MV-4-11 (cell line): Measurements from ENCODE around the gene HDAC4.
"Not testable (repeated sequence)": the region's sequence is repeated elsewhere in the genome, so short reads cannot be mapped to it uniquely, and the experiment has no call there.

Experiments used
- DNase-seq: peaks from one replicate; lab custom pipeline; 2025; lab: John Stamatoyannopoulos, UW

Gene HDAC4

GRCh38 chr2:239042551-239043320 is 358.1 kb downstream of the HDAC4 start:
- no peak for DNase-seq

DNA sequence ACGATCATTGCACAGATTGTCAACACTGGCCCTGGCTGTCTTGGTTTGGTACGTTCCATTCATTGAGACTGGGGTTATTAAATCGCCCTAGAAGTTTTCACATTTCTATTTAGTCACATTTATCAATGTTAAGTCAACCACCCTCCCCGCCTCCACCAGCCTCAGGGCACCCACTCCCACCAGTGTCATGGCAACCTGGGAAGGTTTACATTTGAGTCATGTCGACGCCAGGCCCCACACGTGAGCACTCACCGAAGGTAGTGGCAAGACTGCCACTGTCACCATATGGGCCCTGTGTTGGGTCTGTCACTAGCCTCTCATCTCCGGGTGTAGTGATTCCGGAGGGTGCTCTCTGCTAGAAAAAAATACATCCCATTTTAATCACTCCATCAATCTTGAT is 358.8 kb downstream of the HDAC4 start:
- DNase-seq, result no peak

DNA sequence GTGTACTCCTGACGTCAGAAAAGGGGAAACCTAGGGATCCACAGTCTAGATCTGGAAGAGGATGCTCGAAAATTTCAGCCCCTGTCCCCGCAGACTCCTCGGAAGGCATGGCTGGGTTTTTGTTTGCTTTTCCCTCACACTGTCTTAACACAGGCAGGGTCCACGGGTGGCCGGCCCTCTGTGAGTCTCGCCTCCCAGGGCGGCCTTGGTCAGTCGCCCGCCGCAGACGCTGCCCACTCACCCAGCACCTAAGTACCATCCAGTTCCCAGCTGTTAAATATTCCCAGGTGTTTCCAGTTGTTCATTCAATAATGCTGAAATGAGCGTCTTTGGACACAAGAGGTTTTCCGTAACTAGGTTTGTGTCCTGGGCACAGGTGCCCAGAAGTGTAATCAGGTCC is 359.8 kb downstream of the HDAC4 start:
- DNase-seq, result no peak

GRCh38 chr2:239040152-239040761 is 360.6 kb downstream of the HDAC4 start:
- DNase-seq, result no peak

DNA sequence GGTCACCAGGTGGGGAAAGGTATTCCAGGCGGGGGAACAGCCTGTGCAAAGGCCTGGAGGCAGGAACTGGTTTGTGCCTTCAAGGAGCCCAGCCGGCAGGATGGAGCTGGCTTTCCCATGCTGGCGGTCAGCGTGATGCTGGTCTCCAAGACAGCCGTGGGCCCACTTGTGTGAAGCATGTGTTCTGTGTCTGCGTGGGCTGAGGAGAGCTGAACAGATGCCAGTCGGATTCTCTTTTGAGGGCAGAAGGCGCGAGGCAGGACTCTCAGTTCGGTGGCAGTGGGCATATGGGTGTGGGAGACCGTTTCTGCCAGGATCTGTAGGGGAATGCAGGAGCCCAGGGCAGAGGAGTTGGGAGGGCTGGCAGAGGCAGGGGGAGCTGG is 361.4 kb downstream of the HDAC4 start:
- no peak for DNase-seq

DNA sequence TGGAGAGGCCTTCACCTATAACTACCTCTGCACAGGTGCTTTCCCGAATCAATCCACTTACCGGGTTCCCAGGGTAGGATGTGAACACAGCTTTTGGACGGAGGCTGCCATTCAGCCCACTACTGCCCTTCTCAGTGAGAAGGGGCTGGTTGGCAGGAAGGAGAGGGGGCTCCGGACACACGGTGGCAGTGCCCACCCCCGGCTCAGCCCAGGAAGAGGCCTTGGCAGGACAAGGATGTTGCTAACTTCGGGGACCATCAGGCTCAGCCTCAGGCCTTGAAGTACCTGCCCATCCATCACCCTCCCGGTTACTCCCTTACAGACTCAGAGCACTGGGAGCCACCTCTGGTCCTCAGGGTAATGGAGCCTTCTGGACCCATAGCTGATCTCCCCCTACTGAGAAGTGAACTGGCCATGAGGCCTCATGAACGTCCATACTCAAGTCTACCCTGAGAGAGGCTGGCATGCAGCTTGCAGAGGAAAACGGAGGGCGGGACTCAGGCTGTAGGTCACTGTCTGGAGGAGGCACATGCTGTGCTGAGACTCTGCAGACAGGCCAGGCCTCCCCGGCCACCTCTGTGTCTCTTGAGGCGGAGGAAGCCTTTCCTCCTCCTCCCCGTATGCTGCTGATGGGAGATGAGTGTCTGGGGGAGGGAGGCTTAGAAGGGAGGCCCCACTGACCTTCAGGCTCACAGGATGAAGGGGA is 361.9 kb downstream of the HDAC4 start:
- no peak for DNase-seq

DNA sequence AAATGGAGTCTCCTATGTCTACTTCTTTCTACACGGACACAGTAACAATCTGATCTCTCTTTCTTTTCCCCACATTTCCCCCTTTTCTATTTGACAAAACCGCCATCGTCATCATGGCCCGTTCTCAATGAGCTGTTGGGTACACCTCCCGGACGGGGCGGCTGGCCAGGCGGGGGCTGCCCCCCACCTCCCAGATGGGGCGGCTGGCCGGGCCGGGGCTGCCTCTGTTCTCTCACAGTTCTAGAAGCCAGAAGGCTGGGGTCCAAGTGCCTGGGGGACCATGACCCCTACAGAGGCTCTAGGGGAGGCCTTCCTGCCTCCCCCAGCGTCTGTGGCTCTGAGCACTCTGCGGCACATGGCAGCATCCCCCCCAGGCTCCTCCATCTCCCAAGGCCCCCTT is 362.5 kb downstream of the HDAC4 start:
- DNase-seq, result not testable (repeated sequence)

DNA sequence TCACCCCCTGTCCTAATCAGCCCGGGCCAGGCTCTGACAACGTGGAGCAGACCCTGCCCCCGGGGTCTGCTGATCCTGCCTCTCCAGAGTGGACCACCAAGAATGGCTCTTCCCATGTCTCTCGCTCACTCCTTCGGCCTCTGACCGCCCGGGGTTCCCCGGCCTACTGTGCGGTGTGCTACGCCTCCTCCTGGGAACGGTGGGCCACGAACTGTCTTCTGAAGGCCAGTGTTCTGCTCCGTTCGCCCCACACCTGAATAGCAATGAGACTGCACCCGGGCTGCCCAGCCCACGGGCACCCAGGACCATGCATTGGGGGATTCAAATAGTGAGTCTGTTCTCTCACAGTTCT is 363.3 kb downstream of the HDAC4 start:
- DNase-seq, result no peak

DNA sequence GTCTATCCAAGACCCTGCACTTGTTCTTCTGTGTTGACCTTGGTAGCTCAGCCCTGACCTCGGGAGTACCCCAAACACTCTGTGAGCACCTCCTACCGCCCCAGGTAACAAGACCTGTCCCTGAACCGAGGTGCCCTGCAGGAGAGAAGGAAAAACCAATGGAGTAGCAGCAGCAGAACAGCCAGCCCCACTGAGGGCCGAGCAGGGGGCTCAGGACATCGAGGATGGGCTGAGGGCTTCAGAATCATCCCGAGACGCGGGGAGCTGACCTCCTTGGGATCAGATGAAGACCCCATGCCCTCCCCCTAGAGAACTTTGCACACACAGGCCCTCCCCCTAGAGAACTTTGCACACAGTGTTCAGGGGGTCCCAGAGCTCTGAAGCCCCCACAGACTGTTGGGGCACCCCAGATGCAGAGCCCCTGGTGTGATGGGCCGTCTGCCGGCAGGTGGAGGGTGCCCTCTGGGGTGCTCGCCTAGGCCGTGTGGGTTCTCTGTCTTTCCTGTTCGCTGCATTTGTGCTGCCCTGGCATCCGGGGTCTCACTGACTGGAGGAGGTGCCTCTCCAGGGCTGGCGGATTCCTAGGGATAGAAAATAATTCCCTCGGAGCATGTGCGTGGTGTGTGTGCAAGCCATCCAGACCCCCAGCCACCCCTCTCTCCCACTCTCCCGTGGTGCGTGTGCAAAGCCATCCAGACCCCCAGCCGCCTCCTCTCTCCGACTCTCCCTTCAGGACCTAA is 363.8 kb downstream of the HDAC4 start:
- DNase-seq, result no peak

GRCh38 chr2:239035997-239036731 is 364.7 kb downstream of the HDAC4 start:
- DNase-seq, result no peak

DNA sequence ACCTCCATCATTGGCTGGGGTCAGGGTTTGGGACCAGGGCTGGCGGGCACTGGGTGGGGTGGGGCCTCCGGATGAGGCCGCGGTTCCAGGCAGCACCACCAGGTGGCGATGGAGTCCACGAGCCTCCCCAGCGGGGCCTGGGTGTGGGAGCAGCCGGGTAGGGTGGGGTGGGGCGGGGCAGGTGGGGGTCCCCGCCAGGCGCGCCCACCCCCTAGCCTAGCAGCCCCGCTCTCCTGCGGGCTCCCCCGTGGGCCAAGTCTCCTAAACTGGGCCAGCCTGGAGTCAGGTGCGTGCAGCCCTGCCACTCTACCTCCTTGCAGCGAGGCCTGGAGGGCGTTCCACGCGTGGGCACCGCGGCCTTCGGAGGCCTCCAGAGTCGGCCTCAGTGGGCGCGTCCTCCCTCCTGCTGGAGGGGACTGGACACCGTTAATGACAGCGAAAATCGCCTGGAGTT is 365.4 kb downstream of the HDAC4 start:
- DNase-seq, result no peak

DNA sequence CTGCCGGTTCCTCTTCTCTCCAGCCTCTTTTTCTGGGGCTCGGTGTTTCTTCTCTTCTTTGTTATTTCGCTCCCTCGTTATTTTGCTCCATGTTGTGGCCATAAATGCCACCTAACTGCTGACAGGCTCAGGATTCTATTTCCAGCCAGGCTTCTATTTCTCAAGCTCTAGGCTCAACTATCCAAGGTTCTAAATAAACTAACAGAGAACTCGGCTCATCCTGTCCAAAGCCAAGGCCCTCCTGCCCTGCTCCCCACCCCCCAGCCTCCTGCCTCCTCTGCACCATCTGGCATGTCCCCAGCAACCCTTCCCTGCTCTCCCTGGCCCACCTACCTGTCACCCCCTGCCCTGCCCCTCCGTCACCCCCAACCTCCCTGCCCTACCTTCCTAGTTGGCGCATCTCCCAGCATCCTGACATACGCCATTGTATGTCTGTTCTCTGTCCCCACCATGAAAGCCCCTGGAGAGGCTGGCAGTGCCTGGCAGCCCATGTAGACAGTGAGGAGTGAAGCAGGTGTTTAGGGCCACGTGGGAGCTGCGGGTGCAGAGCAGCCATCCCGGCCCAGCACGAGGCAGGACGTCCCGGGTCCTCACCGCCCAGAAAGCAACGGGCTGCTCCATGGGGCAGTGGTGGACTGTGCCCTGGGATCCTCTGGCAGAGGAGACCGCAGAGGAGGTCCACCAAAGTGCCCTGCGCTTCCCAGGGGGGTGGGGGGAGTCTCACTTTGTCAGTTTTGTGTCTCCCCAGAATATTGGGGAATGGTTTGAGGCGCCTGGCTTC is 366.1 kb downstream of the HDAC4 start:
- DNase-seq, result no peak

DNA sequence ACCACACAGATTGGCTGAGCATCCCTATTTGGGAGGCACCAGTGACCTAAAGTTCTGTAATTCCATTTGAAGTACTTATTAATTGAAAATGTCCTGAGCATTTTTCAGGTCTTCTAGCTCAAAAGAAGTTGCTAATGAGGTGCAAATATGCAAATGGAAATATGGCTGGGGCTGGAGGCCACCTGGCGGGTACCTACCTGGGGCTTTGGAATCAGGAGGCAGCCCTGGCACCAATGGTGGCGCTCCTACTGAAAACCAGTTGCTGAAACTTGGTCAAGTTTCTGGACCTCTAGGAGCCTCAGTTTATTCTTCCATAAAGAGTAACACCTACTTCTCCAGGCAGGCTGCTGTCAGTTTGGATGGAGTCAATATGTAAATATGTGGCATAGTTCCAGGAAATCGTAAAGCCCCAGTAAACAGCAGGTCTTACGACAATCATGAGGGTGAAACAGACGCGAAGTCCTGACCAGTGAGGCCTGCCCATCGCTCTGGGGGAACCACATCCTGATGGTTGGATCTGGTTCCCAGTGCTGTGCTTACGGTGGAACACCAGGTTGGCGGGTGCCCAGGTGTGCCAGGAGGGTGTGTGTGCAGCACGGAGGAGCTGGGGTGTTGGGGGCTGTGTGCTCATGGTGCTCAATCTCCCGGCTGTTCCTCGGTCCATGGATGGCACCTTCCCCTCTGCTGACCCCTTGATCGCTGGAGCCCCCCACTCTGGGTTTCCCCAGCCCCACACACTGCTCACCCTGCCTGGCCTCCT is 366.8 kb downstream of the HDAC4 start:
- DNase-seq, result no peak

DNA sequence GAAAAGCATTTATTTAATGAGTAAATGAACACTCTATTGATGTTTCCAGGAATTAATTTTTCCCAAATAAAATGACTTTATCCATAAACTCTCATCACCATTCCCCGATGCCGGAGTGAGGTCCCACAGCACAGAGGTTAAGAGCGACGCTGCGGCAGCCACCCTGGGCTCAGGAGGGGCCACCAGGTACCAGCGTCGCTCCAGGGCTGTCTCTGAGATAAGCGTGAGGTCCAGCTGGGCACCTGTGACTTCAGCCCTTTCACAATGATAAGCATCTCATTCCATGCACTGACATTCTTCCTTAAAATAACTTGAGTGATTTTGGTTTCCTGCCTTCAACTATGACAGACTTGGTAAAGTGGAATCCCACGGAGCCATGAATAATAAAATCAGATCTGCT is 370.9 kb downstream of the HDAC4 start:
- no peak for DNase-seq

- no peak for DNase-seq
These were observed 372.6 kb downstream of the HDAC4 start for GRCh38 chr2:239028253-239028619.

DNA sequence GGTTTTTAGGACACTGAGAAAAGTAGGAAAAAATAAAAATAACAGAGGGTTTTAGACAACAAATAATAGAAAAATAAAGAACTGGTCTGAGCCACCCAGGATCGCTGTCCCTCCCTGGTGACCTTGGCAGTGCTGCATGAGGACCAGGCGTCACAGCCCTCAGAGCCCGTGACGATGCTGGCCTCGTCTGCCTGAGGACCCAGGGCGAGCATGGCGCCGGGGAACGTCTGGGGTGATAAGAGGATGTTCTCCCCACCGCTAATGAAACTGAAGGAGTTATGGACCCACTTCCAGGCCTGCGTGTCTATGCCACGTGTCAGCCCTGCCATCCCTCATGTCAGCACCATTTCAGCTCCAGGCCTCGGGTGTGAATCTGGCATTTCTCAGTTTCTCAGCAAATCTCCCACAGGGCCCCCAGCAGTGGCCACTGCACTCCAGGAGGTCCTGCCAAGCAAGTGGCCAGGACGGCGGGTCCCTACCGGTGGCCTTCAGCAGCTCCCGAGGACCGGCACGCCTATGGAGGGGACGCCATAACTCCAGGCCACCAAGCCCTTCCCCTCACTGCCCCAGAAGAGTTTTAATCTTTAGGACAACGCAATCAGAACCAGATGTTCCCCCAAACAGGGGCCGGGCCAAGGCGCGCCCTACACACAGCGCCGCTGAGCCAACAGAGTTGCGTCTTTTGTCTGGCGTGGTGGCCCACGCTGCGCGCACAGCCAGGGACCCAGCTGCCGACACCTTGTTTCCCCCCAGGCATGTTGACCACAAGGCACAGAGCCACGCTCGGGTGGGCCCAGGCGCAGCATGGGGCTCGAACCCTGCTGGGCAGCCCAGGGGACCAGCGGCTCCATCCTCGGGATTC is 373.2 kb downstream of the HDAC4 start:
- DNase-seq, result no peak

DNA sequence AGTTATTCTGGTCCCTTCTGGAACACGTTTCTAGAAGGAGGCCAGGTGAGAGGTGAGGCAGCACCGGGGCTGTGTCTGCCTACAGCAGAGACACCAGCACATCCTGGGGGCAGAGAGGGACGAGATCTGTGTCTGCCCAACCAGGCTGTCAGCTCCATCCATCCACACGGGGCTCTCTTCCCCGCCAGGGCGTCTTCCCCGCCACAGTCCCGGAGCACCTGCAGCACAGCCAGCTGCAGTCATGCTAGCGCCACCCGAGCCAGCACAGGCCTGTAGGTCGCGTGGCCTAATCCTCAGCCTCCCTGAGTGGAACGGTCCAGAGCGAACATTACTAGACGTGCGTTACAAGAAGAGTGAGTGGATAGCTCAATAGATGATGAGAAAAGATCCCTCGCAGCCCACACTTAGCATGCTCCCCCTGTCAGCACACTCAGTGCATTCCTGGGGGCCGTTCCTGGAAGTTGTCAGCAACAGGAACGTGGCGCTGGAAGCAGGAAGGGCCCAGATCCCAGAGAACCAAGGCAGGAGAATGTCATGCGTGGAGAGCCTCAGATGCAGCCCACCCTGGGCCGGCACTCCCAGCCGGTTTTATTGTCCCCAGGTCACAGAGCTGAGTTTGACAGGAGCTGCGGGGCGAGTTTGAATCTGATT is 374.0 kb downstream of the HDAC4 start:
- DNase-seq, result no peak

- DNase-seq, result no peak
These were observed 374.8 kb downstream of the HDAC4 start for GRCh38 chr2:239025951-239026461.
